Neural cell (in vitro differentiated cells): ENCODE data around the gene TNIP1. TPM values are rescaled to one million over a fixed set of nuclear protein-coding genes. Genes with fewer than 3 reads are reported as not detected.

Source experiments
- H2AFZ ChIP-seq: fragments of 200-600, 300-800 bp; sonication (generic), shearing (Covaris generic); 2 replicates; pipeline ENCODE4 v1.6.0; 2014; ENCODE audit warnings: low read depth, mild to moderate bottlenecking, antibody characterized with exemption, low read length, moderate library complexity
- H3F3A ChIP-seq: fragments of 200-600 bp; shearing (Covaris generic); 2 replicates; pipeline ENCODE4 v1.6.1; 2016; ENCODE audit warnings: mild to moderate bottlenecking, moderate library complexity, mixed read lengths, antibody characterized with exemption, low read length; ENCODE audit not compliant: insufficient read depth, poor library complexity, severe bottlenecking
- H3K27ac ChIP-seq: fragments of 200-600, 300-800 bp; sonication (generic), shearing (Covaris generic); 2 replicates; pipeline ENCODE4 v1.5.1; 2014; ENCODE audit warnings: mild to moderate bottlenecking, low read length, moderate library complexity
- H3K27me3 ChIP-seq: fragments of 300-800, 200-600 bp; sonication (generic), shearing (Covaris generic); 2 replicates; pipeline ENCODE4 v1.6.0; 2014; ENCODE audit warnings: mild to moderate bottlenecking, low read depth, low read length, moderate library complexity; ENCODE audit not compliant: insufficient read depth
- H3K36me3 ChIP-seq: fragments of 300-800, 200-600 bp; sonication (generic), shearing (Covaris generic); 2 replicates; pipeline ENCODE4 v1.5.1; 2014; ENCODE audit warnings: mild to moderate bottlenecking, antibody characterized with exemption, low read length, moderate library complexity; ENCODE audit not compliant: insufficient read depth
- H3K4me2 ChIP-seq: fragments of 300-800, 200-600 bp; sonication (generic), shearing (Covaris generic); 2 replicates; pipeline ENCODE4 v1.6.0; 2014; ENCODE audit warnings: mild to moderate bottlenecking, low read length
- H3K4me3 ChIP-seq: fragments of 300-800, 200-600 bp; sonication (generic), shearing (Covaris generic); 2 replicates; pipeline ENCODE4 v1.5.1; 2014; ENCODE audit warnings: mild to moderate bottlenecking, low read length, moderate library complexity
- H3K79me2 ChIP-seq: fragments of 200-600 bp; shearing (Covaris generic); replicated peaks from 2 replicates; pipeline ENCODE4 v1.6.0; 2014; ENCODE audit warnings: mild to moderate bottlenecking, low read length, moderate library complexity; ENCODE audit not compliant: insufficient read depth
- H3K9ac ChIP-seq: fragments of 300-800, 200-600 bp; sonication (generic), shearing (Covaris generic); 2 replicates; pipeline ENCODE4 v1.6.1; 2016; ENCODE audit warnings: mild to moderate bottlenecking, low read length, mixed read lengths
- H3K9me2 ChIP-seq: fragments of 200-600 bp; shearing (Covaris generic); 2 replicates; pipeline ENCODE4 v1.6.1; 2016; ENCODE audit warnings: mild to moderate bottlenecking, low read length, mixed read lengths; ENCODE audit not compliant: insufficient read depth
- H3K9me3 ChIP-seq: fragments of 200-600, 300-800 bp; sonication (generic), shearing (Covaris generic); 2 replicates; pipeline ENCODE4 v1.6.1; 2016; ENCODE audit warnings: mild to moderate bottlenecking, mixed run types, low read length, moderate library complexity, mixed read lengths
- H4K20me1 ChIP-seq: fragments of 200-600 bp; shearing (Covaris generic); 2 replicates; pipeline ENCODE4 v1.6.1; 2016; ENCODE audit warnings: mild to moderate bottlenecking, mixed run types; ENCODE audit not compliant: insufficient read depth
- EP300 ChIP-seq: fragments of 450-650 bp; conservative IDR thresholded peaks from 2 replicates; pipeline ENCODE4 v1.6.1; 2014; ENCODE audit warnings: antibody characterized with exemption, mild to moderate bottlenecking, moderate library complexity; ENCODE audit not compliant: poor library complexity, severe bottlenecking
- EZH2 ChIP-seq: fragments of 200-600, 300-800 bp; shearing (Covaris generic), sonication (generic); IDR thresholded peaks from 2 replicates; pipeline ENCODE4 v1.6.1; 2014; ENCODE audit warnings: antibody characterized with exemption, low read length, borderline replicate concordance, mild to moderate bottlenecking; ENCODE audit not compliant: insufficient read depth, poor library complexity, severe bottlenecking
- MXI1 ChIP-seq: fragments of 450-650 bp; conservative IDR thresholded peaks from 2 replicates; pipeline ENCODE4 v1.6.1; 2014; ENCODE audit warnings: antibody characterized with exemption, mild to moderate bottlenecking; ENCODE audit not compliant: poor library complexity, severe bottlenecking
- POLR2AphosphoS5 ChIP-seq: IDR thresholded peaks from 2 replicates; pipeline ENCODE4 v1.6.1; 2012
- RAD21 ChIP-seq: fragments of 450-650 bp; conservative IDR thresholded peaks from 2 replicates; pipeline ENCODE4 v1.6.1; 2014; ENCODE audit warnings: antibody characterized with exemption, mild to moderate bottlenecking, moderate library complexity
- SMC3 ChIP-seq: fragments of 450-650 bp; conservative IDR thresholded peaks from 2 replicates; pipeline ENCODE4 v1.6.1; 2014; ENCODE audit warnings: antibody characterized with exemption, mild to moderate bottlenecking, moderate library complexity; ENCODE audit not compliant: poor library complexity
- TAF1 ChIP-seq: IDR thresholded peaks from 2 replicates; pipeline ENCODE4 v1.6.1; 2012; ENCODE audit warnings: low read depth
- polyA plus RNA-seq: library from polyadenylated mRNA; depleted of rRNA; stranded (reverse); fragments of >200 nt; gene quantifications from 2 replicates; pipeline ENCODE4 v1.2.3, GENCODE V29; 2014
- TF ChIP-seq, protein P1 (sequence below): IDR thresholded peaks from 2 replicates; pipeline ENCODE4 v1.6.1; 2012; ENCODE audit warnings: borderline replicate concordance
- TF ChIP-seq, protein P2 (sequence below): fragments of 450-650 bp; IDR thresholded peaks from 2 replicates; pipeline ENCODE4 v1.5.1; 2014; ENCODE audit warnings: antibody characterized with exemption, mild to moderate bottlenecking, moderate library complexity; ENCODE audit not compliant: poor library complexity, severe bottlenecking

The TNIP1 gene
- polyA plus RNA-seq, 1 donor from 2014 or later: 3.3 TPM

DNA sequence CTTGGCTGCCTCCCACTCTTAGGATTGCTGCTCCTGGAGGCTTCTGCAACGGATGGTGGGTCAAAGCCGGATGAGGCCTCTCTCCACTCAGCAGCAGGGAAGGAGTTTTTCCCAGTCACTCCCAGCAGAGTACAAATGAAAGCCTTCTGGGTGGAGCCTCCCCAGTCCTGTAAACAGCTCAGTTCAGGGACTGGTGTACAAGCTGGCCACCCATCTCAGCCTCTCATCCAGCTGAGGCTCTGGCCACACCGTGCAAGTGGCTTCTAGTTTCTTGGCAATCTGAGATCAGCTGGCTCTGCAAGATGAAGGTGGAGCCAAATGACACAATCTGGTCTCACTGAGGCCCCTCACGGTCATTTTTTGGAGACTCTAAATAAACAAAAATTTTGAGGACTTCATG, 50.5 kb downstream of the TNIP1 start:
- no peak overlapping the region for H3K4me3 ChIP-seq
- no peaks in the 10 kb centered on the region for H3K79me2 ChIP-seq
- H3K9me3 ChIP-seq: no peaks in the 10 kb centered on the region
- no peak overlapping the region for H3K27ac ChIP-seq
- no peaks in the 10 kb centered on the region for H3F3A ChIP-seq
- H3K9ac ChIP-seq: no peak overlapping the region
- TF ChIP-seq, protein P1, sequence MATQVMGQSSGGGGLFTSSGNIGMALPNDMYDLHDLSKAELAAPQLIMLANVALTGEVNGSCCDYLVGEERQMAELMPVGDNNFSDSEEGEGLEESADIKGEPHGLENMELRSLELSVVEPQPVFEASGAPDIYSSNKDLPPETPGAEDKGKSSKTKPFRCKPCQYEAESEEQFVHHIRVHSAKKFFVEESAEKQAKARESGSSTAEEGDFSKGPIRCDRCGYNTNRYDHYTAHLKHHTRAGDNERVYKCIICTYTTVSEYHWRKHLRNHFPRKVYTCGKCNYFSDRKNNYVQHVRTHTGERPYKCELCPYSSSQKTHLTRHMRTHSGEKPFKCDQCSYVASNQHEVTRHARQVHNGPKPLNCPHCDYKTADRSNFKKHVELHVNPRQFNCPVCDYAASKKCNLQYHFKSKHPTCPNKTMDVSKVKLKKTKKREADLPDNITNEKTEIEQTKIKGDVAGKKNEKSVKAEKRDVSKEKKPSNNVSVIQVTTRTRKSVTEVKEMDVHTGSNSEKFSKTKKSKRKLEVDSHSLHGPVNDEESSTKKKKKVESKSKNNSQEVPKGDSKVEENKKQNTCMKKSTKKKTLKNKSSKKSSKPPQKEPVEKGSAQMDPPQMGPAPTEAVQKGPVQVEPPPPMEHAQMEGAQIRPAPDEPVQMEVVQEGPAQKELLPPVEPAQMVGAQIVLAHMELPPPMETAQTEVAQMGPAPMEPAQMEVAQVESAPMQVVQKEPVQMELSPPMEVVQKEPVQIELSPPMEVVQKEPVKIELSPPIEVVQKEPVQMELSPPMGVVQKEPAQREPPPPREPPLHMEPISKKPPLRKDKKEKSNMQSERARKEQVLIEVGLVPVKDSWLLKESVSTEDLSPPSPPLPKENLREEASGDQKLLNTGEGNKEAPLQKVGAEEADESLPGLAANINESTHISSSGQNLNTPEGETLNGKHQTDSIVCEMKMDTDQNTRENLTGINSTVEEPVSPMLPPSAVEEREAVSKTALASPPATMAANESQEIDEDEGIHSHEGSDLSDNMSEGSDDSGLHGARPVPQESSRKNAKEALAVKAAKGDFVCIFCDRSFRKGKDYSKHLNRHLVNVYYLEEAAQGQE: no peak
- TF ChIP-seq TAF1: no peak
- no peak for TF ChIP-seq RAD21
- no peak for TF ChIP-seq SMC3
- TF ChIP-seq MXI1: no peak
- no peak for TF ChIP-seq EZH2
- no peak for TF ChIP-seq POLR2AphosphoS5
- TF ChIP-seq, protein P2, sequence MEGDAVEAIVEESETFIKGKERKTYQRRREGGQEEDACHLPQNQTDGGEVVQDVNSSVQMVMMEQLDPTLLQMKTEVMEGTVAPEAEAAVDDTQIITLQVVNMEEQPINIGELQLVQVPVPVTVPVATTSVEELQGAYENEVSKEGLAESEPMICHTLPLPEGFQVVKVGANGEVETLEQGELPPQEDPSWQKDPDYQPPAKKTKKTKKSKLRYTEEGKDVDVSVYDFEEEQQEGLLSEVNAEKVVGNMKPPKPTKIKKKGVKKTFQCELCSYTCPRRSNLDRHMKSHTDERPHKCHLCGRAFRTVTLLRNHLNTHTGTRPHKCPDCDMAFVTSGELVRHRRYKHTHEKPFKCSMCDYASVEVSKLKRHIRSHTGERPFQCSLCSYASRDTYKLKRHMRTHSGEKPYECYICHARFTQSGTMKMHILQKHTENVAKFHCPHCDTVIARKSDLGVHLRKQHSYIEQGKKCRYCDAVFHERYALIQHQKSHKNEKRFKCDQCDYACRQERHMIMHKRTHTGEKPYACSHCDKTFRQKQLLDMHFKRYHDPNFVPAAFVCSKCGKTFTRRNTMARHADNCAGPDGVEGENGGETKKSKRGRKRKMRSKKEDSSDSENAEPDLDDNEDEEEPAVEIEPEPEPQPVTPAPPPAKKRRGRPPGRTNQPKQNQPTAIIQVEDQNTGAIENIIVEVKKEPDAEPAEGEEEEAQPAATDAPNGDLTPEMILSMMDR: no peak
- TF ChIP-seq EP300: no peak
- no peaks in the 10 kb centered on the region for H3K27me3 ChIP-seq
- no peaks in the 10 kb centered on the region for H3K36me3 ChIP-seq
- no peaks in the 10 kb centered on the region for H4K20me1 ChIP-seq
- H3K4me2 ChIP-seq: no peak overlapping the region
- no peaks in the 10 kb centered on the region for H3K9me2 ChIP-seq
- no peak overlapping the region for H2AFZ ChIP-seq

DNA sequence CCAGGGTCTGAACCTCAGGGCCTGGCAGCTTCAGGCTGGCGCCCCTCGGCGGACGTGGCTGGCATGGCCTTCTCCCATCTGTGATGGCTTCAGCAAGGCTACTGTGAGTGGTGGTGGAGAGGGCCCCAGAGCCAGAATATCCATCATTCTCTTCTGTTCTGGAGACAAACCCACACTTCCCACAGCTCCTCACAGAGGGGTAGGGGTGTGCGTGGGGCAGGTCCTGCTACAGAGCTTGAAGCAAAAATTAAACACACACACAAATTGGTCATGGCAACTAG, 50.8 kb downstream of the TNIP1 start:
- Histone ChIP-seq H3K4me3 (no peak overlapping the region), H4K20me1 (no peaks in the 10 kb centered on the region), H2AFZ (no peak overlapping the region), H3K9ac (no peak overlapping the region), H3K9me2 (no peaks in the 10 kb centered on the region), H3K27ac (no peak overlapping the region), H3K79me2 (no peaks in the 10 kb centered on the region), H3F3A (no peaks in the 10 kb centered on the region), H3K27me3 (no peaks in the 10 kb centered on the region), H3K36me3 (no peaks in the 10 kb centered on the region), H3K4me2 (no peak overlapping the region), H3K9me3 (no peaks in the 10 kb centered on the region)
- TF ChIP-seq, protein P2: no peak
- TF ChIP-seq EP300 (no peak), SMC3 (no peak), POLR2AphosphoS5 (no peak), EZH2 (no peak), RAD21 (no peak), TAF1 (no peak), MXI1 (no peak)
- TF ChIP-seq, protein P1: no peak
